Caco-2 (cell line): ENCODE data around the gene OR56A5. TPM values are rescaled to one million over a fixed set of nuclear protein-coding genes. Genes with fewer than 3 reads are reported as not detected.

Experiments used
- BruUV-seq: library from RNA; stranded (reverse); fragments of 400-500 nt; replicated peaks from 2 replicates; lab custom pipeline; 2021; lab: Mats Ljungman, UMichigan
- CTCF ChIA-PET: fragments of 300-600 bp; sonication (Branson Sonifier 250); formaldehyde crosslinking; loops from one replicate; lab custom pipeline; 2022; ENCODE audit warnings: antibody characterized with exemption; lab: Charles Lee
- POLR2A ChIA-PET: fragments of 300-600 bp; sonication (Branson Sonifier 250); formaldehyde crosslinking; loops from one replicate; lab custom pipeline; 2022; ENCODE audit warnings: antibody characterized with exemption; lab: Charles Lee
- DNase-seq, 2 experiments: peaks; one replicate each; pipeline versions ENCODE4 v3.0.0 to v3.0.0-alpha.2; 2020 to 2022
- H3K27me3 ChIP-seq: replicated peaks from 2 replicates; pipeline ENCODE4 v1.6.0; 2011; ENCODE audit warnings: low read length; ENCODE audit not compliant: control insufficient read depth, insufficient read depth
- H3K36me3 ChIP-seq: 2 replicates; pipeline ENCODE4 v1.5.1; 2011; ENCODE audit warnings: low read length; ENCODE audit not compliant: control insufficient read depth, insufficient read depth
- H3K4me1 ChIP-seq: fragments of 250-450 bp; sonication (Bioruptor Pico); 2 replicates; pipeline ENCODE4 v1.5.1; 2020; ENCODE audit warnings: mild to moderate bottlenecking
- H3K4me3 ChIP-seq: 2 replicates; pipeline ENCODE4 v1.5.1; 2011; ENCODE audit warnings: low read depth, mild to moderate bottlenecking, control low read depth, low read length
- H3K9me3 ChIP-seq: fragments of 250-450 bp; sonication (Bioruptor Pico); 2 replicates; pipeline ENCODE4 v1.5.1; 2020; ENCODE audit warnings: mild to moderate bottlenecking, moderate library complexity
- H3K27ac Mint-ChIP-seq: one replicate; pipeline ENCODE4 v1.8.0; 2022; ENCODE audit warnings: mixed read lengths; ENCODE audit not compliant: unreplicated experiment
- H3K27me3 Mint-ChIP-seq: one replicate; pipeline ENCODE4 v1.8.0; 2022; ENCODE audit warnings: mixed read lengths; ENCODE audit not compliant: insufficient read depth, unreplicated experiment
- H3K36me3 Mint-ChIP-seq: one replicate; pipeline ENCODE4 v1.8.0; 2022; ENCODE audit warnings: mild to moderate bottlenecking, mixed read lengths; ENCODE audit not compliant: insufficient read depth, unreplicated experiment
- H3K4me1 Mint-ChIP-seq: one replicate; pipeline ENCODE4 v1.8.0; 2022; ENCODE audit warnings: low read depth, mixed read lengths; ENCODE audit not compliant: unreplicated experiment
- H3K4me3 Mint-ChIP-seq: one replicate; pipeline ENCODE4 v1.8.0; 2022; ENCODE audit warnings: mild to moderate bottlenecking, moderate library complexity, mixed read lengths; ENCODE audit not compliant: unreplicated experiment
- H3K9me3 Mint-ChIP-seq: one replicate; pipeline ENCODE4 v1.8.0; 2022; ENCODE audit warnings: mixed read lengths; ENCODE audit not compliant: unreplicated experiment
- intact Hi-C: fragments of 100-400 bp; cut with micrococcal nuclease; formaldehyde crosslinking; loops from one replicate; pipeline ENCODE4 v1.10.0; 2022; ENCODE audit not compliant: unreplicated experiment
- total RNA-seq: library from RNA; stranded (reverse); gene quantifications from 2 replicates; pipeline ENCODE4 v1.2.3, GENCODE V29; 2022
- TF ChIP-seq, protein P1 (sequence below), 2 experiments: fragments of 200-600 bp in 1 of 2; IDR thresholded peaks; 1 replicate in 1 of 2; 2 replicates in 1 of 2; pipeline versions ENCODE4 v1.5.1 to v1.8.0; 2011 to 2022; ENCODE audit warnings: antibody characterized with exemption in 1 of 2, control low read depth in 1 of 2, inconsistent platforms in 1 of 2, low read depth in 1 of 2, low read length in 1 of 2, mild to moderate bottlenecking in 1 of 2, moderate library complexity in 1 of 2; ENCODE audit not compliant: insufficient read depth in 1 of 2, severe bottlenecking in 1 of 2, unreplicated experiment in 1 of 2

OR56A5 gene
- total RNA-seq, 1 experiment from 2014 or later: not detected

DNA sequence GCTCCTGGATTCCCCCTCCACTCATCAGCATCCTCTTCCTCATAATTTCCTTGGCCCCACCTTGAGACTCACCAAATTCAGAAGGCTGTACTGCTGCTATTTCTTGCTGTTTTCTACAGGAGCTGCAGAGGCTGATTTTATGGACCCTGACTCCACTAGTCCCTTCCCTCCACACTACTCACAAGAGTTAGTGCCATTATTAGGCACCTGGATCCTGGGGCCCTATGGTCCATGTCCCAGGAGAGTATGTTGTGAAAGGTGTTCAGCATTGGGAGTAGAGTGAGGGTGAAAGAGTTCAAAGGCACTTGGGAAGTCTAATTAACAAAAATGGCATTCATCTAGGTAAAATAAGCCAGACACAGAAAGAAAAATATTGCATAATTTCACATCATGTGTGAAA, 38.6 kb upstream of the OR56A5 start, which contains the start of gene OR56A4:
Gene OR56A4 (minus strand): TSS at position 101 of the 400 bp plus-strand sequence. CDS start 3,954 bp downstream, outside the sequence.
- no peaks in the 10 kb centered on the region for H3K9me3 Mint-ChIP-seq
- intact Hi-C loops: no loop called here

DNA sequence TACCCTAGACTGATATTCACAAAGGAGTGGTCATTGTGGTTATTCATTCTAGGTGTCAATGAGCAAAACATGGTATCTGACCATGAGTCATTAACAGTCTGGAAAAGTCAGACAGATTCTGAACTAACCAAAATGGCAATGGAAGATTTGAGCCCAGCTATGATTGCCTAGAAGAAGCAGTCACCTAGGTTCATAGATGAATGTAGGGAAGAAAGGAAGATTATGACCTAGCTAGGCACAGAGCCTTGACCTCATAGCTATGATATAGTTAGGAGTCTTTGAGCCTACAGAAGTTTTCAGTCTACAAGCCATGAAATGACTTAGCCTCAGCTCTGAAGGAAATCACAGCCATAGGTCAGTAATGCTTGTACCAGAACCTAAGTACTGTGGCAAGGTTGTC, 38.1 kb upstream of the OR56A5 start:
- Histone ChIP-seq H3K36me3 (no peaks in the 10 kb centered on the region), H3K9me3 (no peaks in the 10 kb centered on the region), H3K27me3 (no peaks in the 10 kb centered on the region), H3K4me3 (no peak overlapping the region), H3K4me1 (no peaks in the 10 kb centered on the region)
- Mint-ChIP-seq H3K4me3 (no peak overlapping the region), H3K9me3 (no peaks in the 10 kb centered on the region), H3K27ac (no peak overlapping the region), H3K4me1 (no peaks in the 10 kb centered on the region), H3K36me3 (no peaks in the 10 kb centered on the region), H3K27me3 (peaks cover 25% of the 10 kb centered on the region)
- ChIA-PET CTCF (no interaction called here), POLR2A (no interaction called here)
- no peak for DNase-seq
- BruUV-seq: no TSS peak
- intact Hi-C loops: no loop called here
- TF ChIP-seq, protein P1, sequence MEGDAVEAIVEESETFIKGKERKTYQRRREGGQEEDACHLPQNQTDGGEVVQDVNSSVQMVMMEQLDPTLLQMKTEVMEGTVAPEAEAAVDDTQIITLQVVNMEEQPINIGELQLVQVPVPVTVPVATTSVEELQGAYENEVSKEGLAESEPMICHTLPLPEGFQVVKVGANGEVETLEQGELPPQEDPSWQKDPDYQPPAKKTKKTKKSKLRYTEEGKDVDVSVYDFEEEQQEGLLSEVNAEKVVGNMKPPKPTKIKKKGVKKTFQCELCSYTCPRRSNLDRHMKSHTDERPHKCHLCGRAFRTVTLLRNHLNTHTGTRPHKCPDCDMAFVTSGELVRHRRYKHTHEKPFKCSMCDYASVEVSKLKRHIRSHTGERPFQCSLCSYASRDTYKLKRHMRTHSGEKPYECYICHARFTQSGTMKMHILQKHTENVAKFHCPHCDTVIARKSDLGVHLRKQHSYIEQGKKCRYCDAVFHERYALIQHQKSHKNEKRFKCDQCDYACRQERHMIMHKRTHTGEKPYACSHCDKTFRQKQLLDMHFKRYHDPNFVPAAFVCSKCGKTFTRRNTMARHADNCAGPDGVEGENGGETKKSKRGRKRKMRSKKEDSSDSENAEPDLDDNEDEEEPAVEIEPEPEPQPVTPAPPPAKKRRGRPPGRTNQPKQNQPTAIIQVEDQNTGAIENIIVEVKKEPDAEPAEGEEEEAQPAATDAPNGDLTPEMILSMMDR (IDR thresholded peaks at IDR 0.05; ENCODE audit: insufficient read depth in 1 of 2, low read depth in 1 of 2, low read length in 1 of 2, severe bottlenecking in 1 of 2, unreplicated experiment in 1 of 2): no peak

More for the DNA sequence above, 38.6 kb upstream of the OR56A5 start, which contains the start of gene OR56A4:
- no peaks in the 10 kb centered on the region for H3K36me3 Mint-ChIP-seq
- no peaks in the 10 kb centered on the region for H3K36me3 ChIP-seq
- TF ChIP-seq, protein P1 (IDR thresholded peaks at IDR 0.05; ENCODE audit: insufficient read depth in 1 of 2, low read depth in 1 of 2, low read length in 1 of 2, severe bottlenecking in 1 of 2, unreplicated experiment in 1 of 2): no peak
- ChIA-PET POLR2A (no interaction called here), CTCF (no interaction called here)
- no peak within 1 kb of the TSS for H3K27ac Mint-ChIP-seq
- BruUV-seq: no TSS peak
- H3K9me3 ChIP-seq: no peaks in the 10 kb centered on the region
- H3K4me3 ChIP-seq: no peak within 1 kb of the TSS
- peaks cover 25% of the 10 kb centered on the region for H3K27me3 Mint-ChIP-seq
- no peak within 1 kb of the TSS for H3K4me3 Mint-ChIP-seq
- DNase-seq: no peak
- no peaks in the 10 kb centered on the region for H3K27me3 ChIP-seq
- no peaks in the 10 kb centered on the region for H3K4me1 Mint-ChIP-seq
- H3K4me1 ChIP-seq: no peaks in the 10 kb centered on the region

GRCh38 chr11:6002202-6002699, 34.0 kb upstream of the OR56A5 start:
- H3K9me3 Mint-ChIP-seq: no peaks in the 10 kb centered on the region
- no TSS peak for BruUV-seq
- H3K27ac Mint-ChIP-seq: no peak overlapping the region
- peaks cover 30% of the 10 kb centered on the region for H3K27me3 Mint-ChIP-seq
- no peaks in the 10 kb centered on the region for H3K4me1 Mint-ChIP-seq
- Histone ChIP-seq H3K4me1 (no peaks in the 10 kb centered on the region), H3K9me3 (no peaks in the 10 kb centered on the region), H3K27me3 (no peaks in the 10 kb centered on the region), H3K4me3 (no peak overlapping the region), H3K36me3 (no peaks in the 10 kb centered on the region)
- CTCF ChIA-PET: no interaction called here
- TF ChIP-seq, protein P1 (IDR thresholded peaks at IDR 0.05; ENCODE audit: insufficient read depth in 1 of 2, low read depth in 1 of 2, low read length in 1 of 2, severe bottlenecking in 1 of 2, unreplicated experiment in 1 of 2): no peak
- no peak overlapping the region for H3K4me3 Mint-ChIP-seq
- no peak for DNase-seq
- intact Hi-C loops: no loop called here
- POLR2A ChIA-PET: no interaction called here
- no peaks in the 10 kb centered on the region for H3K36me3 Mint-ChIP-seq
